Trophoblast cell (in vitro differentiated cells and primary cell): ENCODE data around the gene KIAA0513.

Experiments
- DNase-seq, 2 donors: peaks; one replicate each; pipeline ENCODE4 v3.0.0-alpha.2; 2016
- H2AFZ ChIP-seq: 2 replicates; pipeline ENCODE4 v1.6.1; 2013; ENCODE audit warnings: low read length, moderate library complexity, mild to moderate bottlenecking; ENCODE audit not compliant: insufficient read depth, poor library complexity
- H2AK5ac ChIP-seq: 2 replicates; pipeline ENCODE4 v1.6.1; 2013; ENCODE audit warnings: mild to moderate bottlenecking, low read length
- H2BK120ac ChIP-seq: 2 replicates; pipeline ENCODE4 v1.6.1; 2013; ENCODE audit warnings: low read length, mild to moderate bottlenecking, moderate library complexity; ENCODE audit not compliant: insufficient read depth, poor library complexity
- H2BK12ac ChIP-seq: 2 replicates; pipeline ENCODE4 v1.6.1; 2013; ENCODE audit warnings: mild to moderate bottlenecking, low read length, moderate library complexity
- H2BK5ac ChIP-seq: 2 replicates; pipeline ENCODE4 v1.6.1; 2013; ENCODE audit warnings: low read length, low read depth, moderate library complexity, mild to moderate bottlenecking; ENCODE audit not compliant: poor library complexity
- H3K14ac ChIP-seq: 2 replicates; pipeline ENCODE4 v1.6.1; 2013; ENCODE audit warnings: mild to moderate bottlenecking, low read length
- H3K18ac ChIP-seq: 2 replicates; pipeline ENCODE4 v1.6.1; 2013; ENCODE audit warnings: mild to moderate bottlenecking, low read length
- H3K23ac ChIP-seq: 2 replicates; pipeline ENCODE4 v1.6.1; 2013; ENCODE audit warnings: low read length
- H3K27ac ChIP-seq: 2 replicates; pipeline ENCODE4 v1.5.1; 2013; ENCODE audit warnings: low read depth, mild to moderate bottlenecking, inconsistent platforms, low read length, moderate library complexity
- H3K27me3 ChIP-seq: 2 replicates; pipeline ENCODE4 v1.6.1; 2013; ENCODE audit warnings: inconsistent platforms, mild to moderate bottlenecking, low read length, moderate library complexity; ENCODE audit not compliant: insufficient read depth
- H3K36me3 ChIP-seq, 2 experiments: 1 replicate in 1 of 2; 2 replicates in 1 of 2; pipeline ENCODE4 v1.6.1; 2013; ENCODE audit warnings: low read length in 2 of 2, mild to moderate bottlenecking in 2 of 2, moderate library complexity in 1 of 2; ENCODE audit not compliant: insufficient read depth in 2 of 2, control insufficient read depth in 1 of 2
- H3K4ac ChIP-seq: 2 replicates; pipeline ENCODE4 v1.6.1; 2013; ENCODE audit warnings: low read depth, mild to moderate bottlenecking, low read length, moderate library complexity
- H3K4me1 ChIP-seq, 2 experiments: 1 replicate in 1 of 2; 2 replicates in 1 of 2; pipeline ENCODE4 v1.6.1; 2013; ENCODE audit warnings: low read length in 2 of 2, mild to moderate bottlenecking in 2 of 2, moderate library complexity in 1 of 2; ENCODE audit not compliant: insufficient read depth in 2 of 2, control insufficient read depth in 1 of 2
- H3K4me2 ChIP-seq: 2 replicates; pipeline ENCODE4 v1.6.1; 2013; ENCODE audit warnings: inconsistent platforms, mild to moderate bottlenecking, low read length, moderate library complexity
- H3K4me3 ChIP-seq: 2 replicates; pipeline ENCODE4 v1.5.1; 2013; ENCODE audit warnings: mild to moderate bottlenecking, low read depth, low read length, inconsistent platforms
- H3K79me1 ChIP-seq: one replicate; pipeline ENCODE4 v1.6.1; 2013; ENCODE audit warnings: low read length
- H3K79me2 ChIP-seq: 2 replicates; pipeline ENCODE4 v1.6.1; 2013; ENCODE audit warnings: low read length, mild to moderate bottlenecking; ENCODE audit not compliant: control insufficient read depth, insufficient read depth, poor library complexity
- H3K9ac ChIP-seq: 2 replicates; pipeline ENCODE4 v1.6.1; 2013; ENCODE audit warnings: mild to moderate bottlenecking, low read length
- H3K9me3 ChIP-seq: 2 replicates; pipeline ENCODE4 v1.6.1; 2013; ENCODE audit warnings: low read depth, mild to moderate bottlenecking, control low read depth, inconsistent platforms, low read length; ENCODE audit not compliant: insufficient read depth
- H4K12ac ChIP-seq: 2 replicates; pipeline ENCODE4 v1.6.1; 2013; ENCODE audit warnings: low read depth, mild to moderate bottlenecking, low read length, moderate library complexity
- H4K8ac ChIP-seq: 2 replicates; pipeline ENCODE4 v1.6.1; 2013; ENCODE audit warnings: low read depth, mild to moderate bottlenecking, low read length, moderate library complexity
- H4K91ac ChIP-seq: one replicate; pipeline ENCODE4 v1.6.1; 2013; ENCODE audit warnings: low read depth, mild to moderate bottlenecking, low read length, moderate library complexity
- WGBS: extraction: QIAGEN DNeasy Blood & Tissue Kit; methylation state at CpG from one replicate; pipeline ENCODE4 v1.1.7; 2013; ENCODE audit warnings: missing lambda C conversion rate; ENCODE audit not compliant: insufficient read length, insufficient coverage; ENCODE audit errors: extremely low coverage; 5-methylcytosine and 5-hydroxymethylcytosine counted together

Gene KIAA0513

DNA sequence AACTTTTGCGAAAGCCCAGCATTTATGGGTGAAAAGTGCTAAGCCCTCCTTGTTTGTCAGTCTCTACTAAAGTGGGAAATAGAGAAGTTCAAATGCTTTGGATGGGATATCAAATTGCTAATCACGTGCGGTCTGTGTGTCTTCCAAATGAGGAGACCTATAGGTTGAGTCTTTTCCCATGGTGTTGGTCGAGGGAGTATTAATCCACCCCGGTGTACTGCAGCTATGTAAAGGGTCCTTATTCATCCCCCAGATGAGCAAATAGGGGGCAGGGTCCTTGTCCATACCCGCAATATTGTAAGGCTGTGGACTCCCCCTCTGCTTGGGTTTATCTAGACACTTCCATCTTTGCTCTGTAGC, 14.6 kb downstream of the KIAA0513 start:
- Histone ChIP-seq H3K4me3 (no peak overlapping the region), H3K4me1 (peaks cover 0 to 1% of the 10 kb centered on the region in 2 experiments), H2BK12ac (no peak overlapping the region), H3K23ac (no peak overlapping the region), H4K12ac (no peak overlapping the region), H2BK5ac (no peak overlapping the region), H4K91ac (no peak overlapping the region), H2BK120ac (no peak overlapping the region), H3K9me3 (no peaks in the 10 kb centered on the region), H3K4me2 (no peak overlapping the region), H3K27ac (no peak overlapping the region), H2AK5ac (no peak overlapping the region), H3K79me1 (no peaks in the 10 kb centered on the region), H3K18ac (no peak overlapping the region), H3K14ac (no peak overlapping the region), H3K27me3 (no peaks in the 10 kb centered on the region), H3K4ac (no peak overlapping the region), H3K9ac (no peak overlapping the region), H3K79me2 (no peaks in the 10 kb centered on the region), H4K8ac (no peak overlapping the region), H3K36me3 (peaks cover 0 to 3% of the 10 kb centered on the region in 2 experiments), H2AFZ (no peak overlapping the region)
- no CpG with 5 or more reads among the region's 6 CpGs for WGBS
- DNase-seq, result no peak

DNA sequence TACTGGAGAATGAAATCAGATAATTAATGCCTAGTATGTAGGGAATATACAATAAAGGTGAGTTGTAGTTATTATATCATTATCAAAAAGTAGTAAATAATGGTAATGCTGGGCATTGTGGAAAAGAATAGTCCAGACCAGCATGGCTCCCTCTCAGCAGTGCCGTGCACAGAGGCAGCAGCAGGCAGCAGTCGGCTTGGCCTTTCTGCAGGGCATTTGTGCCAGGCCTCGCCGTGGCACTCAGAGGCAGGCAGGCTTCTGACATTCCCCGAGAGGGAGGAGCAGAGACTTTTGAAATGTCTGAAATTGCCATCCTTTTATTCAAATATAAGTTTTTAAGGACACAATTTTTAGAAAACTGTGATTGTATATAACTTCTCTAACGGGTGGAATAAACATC, 15.0 kb downstream of the KIAA0513 start:
- Histone ChIP-seq H3K9ac (no peak overlapping the region), H3K4me1 (no peaks in the 10 kb centered on the region), H3K14ac (no peak overlapping the region), H4K91ac (no peak overlapping the region), H3K27me3 (no peaks in the 10 kb centered on the region), H2AK5ac (no peak overlapping the region), H3K4me3 (no peak overlapping the region), H3K4ac (no peak overlapping the region), H2BK120ac (no peak overlapping the region), H4K12ac (no peak overlapping the region), H3K79me2 (no peaks in the 10 kb centered on the region), H3K79me1 (no peaks in the 10 kb centered on the region), H3K4me2 (no peak overlapping the region), H2BK5ac (no peak overlapping the region), H3K9me3 (no peaks in the 10 kb centered on the region), H3K27ac (no peak overlapping the region), H4K8ac (no peak overlapping the region), H2AFZ (no peak overlapping the region), H3K18ac (no peak overlapping the region), H3K23ac (no peak overlapping the region), H2BK12ac (no peak overlapping the region), H3K36me3 (peaks cover 0 to 2% of the 10 kb centered on the region in 2 experiments)
- WGBS, result no CpG with 5 or more reads among the region's 6 CpGs
- no peak for DNase-seq

DNA sequence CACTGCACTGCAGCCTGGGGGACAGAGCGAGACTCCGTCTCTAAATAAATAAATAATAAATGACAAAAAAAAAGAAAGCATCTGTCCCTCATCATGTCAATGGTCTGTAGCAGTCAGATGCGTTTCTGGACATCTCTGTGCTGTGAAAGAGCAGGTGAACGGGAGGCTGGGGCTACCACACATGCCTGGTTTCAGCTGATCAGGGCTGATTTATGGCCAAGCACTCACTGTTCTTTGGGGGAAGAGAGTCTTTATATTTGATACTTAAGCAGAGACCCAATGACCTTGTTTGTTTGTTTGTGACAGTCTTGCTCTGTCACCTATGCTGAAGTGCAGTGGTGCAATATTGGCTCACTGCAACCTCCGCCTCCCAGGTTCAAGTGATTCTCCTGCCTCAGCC, 17.5 kb downstream of the KIAA0513 start:
- Histone ChIP-seq H2AK5ac (no peak overlapping the region), H4K8ac (no peak overlapping the region), H3K4me2 (no peak overlapping the region), H3K18ac (no peak overlapping the region), H3K4me1 (no peaks in the 10 kb centered on the region), H2BK5ac (no peak overlapping the region), H3K36me3 (no peaks in the 10 kb centered on the region), H3K23ac (no peak overlapping the region), H3K27ac (no peak overlapping the region), H3K4me3 (no peak overlapping the region), H3K9ac (no peak overlapping the region), H2BK12ac (no peak overlapping the region), H3K9me3 (no peaks in the 10 kb centered on the region), H3K27me3 (no peaks in the 10 kb centered on the region), H3K14ac (no peak overlapping the region), H3K79me1 (no peaks in the 10 kb centered on the region), H2BK120ac (no peak overlapping the region), H3K4ac (no peak overlapping the region), H3K79me2 (no peaks in the 10 kb centered on the region), H2AFZ (no peak overlapping the region), H4K91ac (no peak overlapping the region), H4K12ac (no peak overlapping the region)
- WGBS, result no CpG with 5 or more reads among the region's 5 CpGs
- DNase-seq, result no peak

DNA sequence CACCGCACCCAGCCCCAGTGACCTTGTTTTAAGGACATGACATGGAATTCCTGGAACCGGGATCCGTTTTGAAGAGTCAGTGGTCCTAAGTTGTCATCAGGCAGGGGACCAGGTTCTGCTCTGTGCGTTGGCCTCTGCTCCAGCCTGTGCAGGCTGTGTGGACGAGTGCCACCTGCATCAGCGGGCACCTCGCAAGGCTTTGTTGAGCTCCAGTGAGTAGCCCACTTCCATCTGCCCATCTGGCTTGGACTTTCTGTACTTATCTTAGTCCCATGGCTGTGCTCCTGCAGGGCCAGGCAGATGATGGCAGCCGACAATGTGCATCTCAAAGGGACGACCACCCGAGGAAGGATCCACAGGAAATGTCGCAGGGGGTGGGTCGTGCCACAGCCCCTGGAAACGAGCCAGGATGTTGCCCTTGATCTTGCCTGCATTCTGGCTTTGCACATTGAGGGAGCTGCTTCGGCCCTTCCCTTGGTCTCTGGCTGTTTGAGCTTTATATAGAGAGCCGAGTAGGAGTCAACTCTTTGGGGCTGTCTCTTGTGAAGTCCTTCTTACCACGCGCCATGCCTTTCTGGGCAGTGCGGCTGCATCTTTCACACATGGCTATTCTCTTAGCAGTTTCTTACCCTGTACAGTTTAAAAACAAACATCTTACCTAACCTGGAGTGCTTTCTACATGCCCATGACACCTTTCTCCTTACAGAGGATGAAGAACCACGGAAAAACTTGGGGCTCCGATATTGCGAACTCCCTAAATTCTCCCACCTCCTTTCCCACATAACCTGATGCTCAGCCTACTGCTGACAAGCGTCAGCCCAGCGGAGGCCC, 18.3 kb downstream of the KIAA0513 start:
- Histone ChIP-seq H2BK12ac (no peak overlapping the region), H3K14ac (no peak overlapping the region), H3K9me3 (no peaks in the 10 kb centered on the region), H2BK120ac (no peak overlapping the region), H3K23ac (no peak overlapping the region), H3K4me1 (peaks cover 0 to 3% of the 10 kb centered on the region in 2 experiments), H4K12ac (no peak overlapping the region), H3K18ac (no peak overlapping the region), H3K27me3 (no peaks in the 10 kb centered on the region), H3K36me3 (no peaks in the 10 kb centered on the region), H4K91ac (no peak overlapping the region), H3K9ac (no peak overlapping the region), H2AFZ (no peak overlapping the region), H2AK5ac (no peak overlapping the region), H3K4me2 (no peak overlapping the region), H2BK5ac (no peak overlapping the region), H3K79me2 (no peaks in the 10 kb centered on the region), H4K8ac (no peak overlapping the region), H3K4ac (no peak overlapping the region), H3K4me3 (no peak overlapping the region), H3K27ac (no peak overlapping the region), H3K79me1 (no peaks in the 10 kb centered on the region)
- no CpG with 5 or more reads among the region's 23 CpGs for WGBS
- no peak for DNase-seq
